GM18499 (cell line): ENCODE data around the gene SH3RF1.
"Not testable (repeated sequence)": the region's sequence is repeated elsewhere in the genome, so short reads cannot be mapped to it uniquely, and the experiment has no call there.

Experiments
- ATAC-seq: cut with Tn5 transposase; IDR thresholded peaks from one replicate; pipeline ENCODE4 v1.9.1; 2021; ENCODE audit warnings: moderate number of reproducible peaks; ENCODE audit not compliant: insufficient read depth, unreplicated experiment

Gene SH3RF1

GRCh38 chr4:169203891-169204290 is 66.9 kb downstream of the SH3RF1 start:
- ATAC-seq, result no peak

GRCh38 chr4:169203278-169203677 is 67.5 kb downstream of the SH3RF1 start:
- ATAC-seq, result not testable (repeated sequence)

- ATAC-seq, result no peak
Observed at GRCh38 chr4:169202878-169203277, 67.9 kb downstream of the SH3RF1 start.

GRCh38 chr4:169202145-169202699 is 68.5 kb downstream of the SH3RF1 start:
- no peak for ATAC-seq

GRCh38 chr4:169201222-169202144 is 69.3 kb downstream of the SH3RF1 start:
- ATAC-seq, result no peak

GRCh38 chr4:169200361-169201030 is 70.3 kb downstream of the SH3RF1 start:
- ATAC-seq, result no peak

- ATAC-seq, result no peak
Observed at GRCh38 chr4:169199184-169199583, 71.6 kb downstream of the SH3RF1 start.

- ATAC-seq, result no peak
Observed at GRCh38 chr4:169198167-169198566, 72.6 kb downstream of the SH3RF1 start.

GRCh38 chr4:169197206-169197605 is 73.5 kb downstream of the SH3RF1 start:
- not testable (repeated sequence) for ATAC-seq

GRCh38 chr4:169195032-169195431 is 75.7 kb downstream of the SH3RF1 start:
- ATAC-seq, result no peak

- ATAC-seq, result peak; percentile 9
Observed at GRCh38 chr4:169189968-169190367, 80.8 kb downstream of the SH3RF1 start.

GRCh38 chr4:169189372-169189771 is 81.4 kb downstream of the SH3RF1 start:
- ATAC-seq, result peak; percentile 52

- no peak for ATAC-seq
Observed at GRCh38 chr4:169188204-169188603, 82.6 kb downstream of the SH3RF1 start.

GRCh38 chr4:169185133-169185956 is 85.4 kb downstream of the SH3RF1 start:
- no peak for ATAC-seq

- ATAC-seq, result no peak
Observed at GRCh38 chr4:169184686-169185085, 86.1 kb downstream of the SH3RF1 start.

GRCh38 chr4:169184236-169184635 is 86.5 kb downstream of the SH3RF1 start:
- ATAC-seq, result no peak

GRCh38 chr4:169183581-169183980 is 87.2 kb downstream of the SH3RF1 start:
- no peak for ATAC-seq

GRCh38 chr4:169179609-169180521 is 90.9 kb downstream of the SH3RF1 start:
- no peak for ATAC-seq

- ATAC-seq, result not testable (repeated sequence)
Observed at GRCh38 chr4:169178092-169178491, 92.7 kb downstream of the SH3RF1 start.
